Occipital lobe (tissue), 2 donors: ENCODE measurements around the gene KIFC1. TPM values are rescaled to one million over a fixed set of nuclear protein-coding genes. Genes with fewer than 3 reads are reported as not detected.
"Not testable (repeated sequence)": the region's sequence is repeated elsewhere in the genome, so short reads cannot be mapped to it uniquely, and the experiment has no call there.

ENCODE experiments used
- DNase-seq: peaks from one replicate; lab custom pipeline; 2025; lab: John Stamatoyannopoulos, UW
- total RNA-seq: library from RNA; depleted of rRNA; stranded (reverse); fragments of >200 nt; gene quantifications from one replicate; pipeline ENCODE4 v1.2.3, GENCODE V29; 2014

Gene KIFC1
- total RNA-seq = 3.6 TPM

- peak; percentile 100 for DNase-seq
These were observed at the start of gene KIFC1 for GRCh38 chr6:33391278-33391921. Gene KIFC1, plus strand, starts transcription at chr6:33391823. Its CDS starts 163 bp downstream, at chr6:33391986.

DNA sequence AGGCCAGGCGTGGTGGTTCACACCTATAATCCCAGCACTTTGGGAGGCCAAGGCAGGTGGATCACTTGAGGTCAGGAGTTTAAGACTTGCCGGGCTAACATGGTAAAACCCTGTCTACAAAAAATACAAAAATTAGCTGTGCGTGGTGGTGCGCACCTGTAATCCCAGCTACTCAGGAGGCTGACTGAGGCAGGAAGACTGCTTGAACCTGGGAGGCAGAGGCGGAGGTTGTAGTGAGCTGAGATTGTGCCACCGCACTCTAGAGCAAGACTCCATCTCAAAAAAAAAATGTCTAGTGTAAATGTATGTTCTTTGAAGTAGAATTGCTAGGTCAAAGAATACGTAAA, 48.0 kb upstream of the KIFC1 start:
- DNase-seq = not testable (repeated sequence)

DNA sequence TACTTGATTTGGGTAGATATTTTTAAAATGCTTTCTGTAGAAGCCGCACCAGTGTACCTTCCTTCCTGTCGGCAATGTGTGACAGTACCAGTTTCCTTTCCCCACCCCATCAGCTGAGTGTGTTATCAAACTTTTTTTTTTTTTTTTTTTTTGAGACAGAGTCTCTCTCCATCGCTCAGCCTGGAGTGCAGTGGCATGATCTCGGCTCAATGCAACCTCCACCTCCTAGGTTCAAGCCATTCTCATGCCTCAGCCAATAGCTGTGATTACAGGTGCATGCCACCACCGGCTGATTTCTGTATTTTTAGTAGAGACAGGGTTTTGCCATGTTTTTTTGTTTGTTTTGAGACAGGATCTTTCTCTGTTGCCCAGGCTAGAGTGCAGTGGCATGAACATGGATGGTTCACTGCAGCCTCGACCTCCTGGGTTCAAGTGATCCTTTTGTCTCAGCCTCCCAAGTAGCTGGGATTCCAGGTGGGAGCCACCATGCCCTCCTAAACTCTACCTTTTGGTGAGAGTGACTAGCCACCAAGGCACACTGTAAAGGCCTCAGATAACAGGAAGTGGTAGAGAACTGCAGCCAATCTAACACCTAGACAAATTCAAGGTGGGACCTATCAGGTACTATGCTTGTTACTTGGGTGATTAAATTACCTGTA, 47.5 kb upstream of the KIFC1 start:
- no peak for DNase-seq

DNA sequence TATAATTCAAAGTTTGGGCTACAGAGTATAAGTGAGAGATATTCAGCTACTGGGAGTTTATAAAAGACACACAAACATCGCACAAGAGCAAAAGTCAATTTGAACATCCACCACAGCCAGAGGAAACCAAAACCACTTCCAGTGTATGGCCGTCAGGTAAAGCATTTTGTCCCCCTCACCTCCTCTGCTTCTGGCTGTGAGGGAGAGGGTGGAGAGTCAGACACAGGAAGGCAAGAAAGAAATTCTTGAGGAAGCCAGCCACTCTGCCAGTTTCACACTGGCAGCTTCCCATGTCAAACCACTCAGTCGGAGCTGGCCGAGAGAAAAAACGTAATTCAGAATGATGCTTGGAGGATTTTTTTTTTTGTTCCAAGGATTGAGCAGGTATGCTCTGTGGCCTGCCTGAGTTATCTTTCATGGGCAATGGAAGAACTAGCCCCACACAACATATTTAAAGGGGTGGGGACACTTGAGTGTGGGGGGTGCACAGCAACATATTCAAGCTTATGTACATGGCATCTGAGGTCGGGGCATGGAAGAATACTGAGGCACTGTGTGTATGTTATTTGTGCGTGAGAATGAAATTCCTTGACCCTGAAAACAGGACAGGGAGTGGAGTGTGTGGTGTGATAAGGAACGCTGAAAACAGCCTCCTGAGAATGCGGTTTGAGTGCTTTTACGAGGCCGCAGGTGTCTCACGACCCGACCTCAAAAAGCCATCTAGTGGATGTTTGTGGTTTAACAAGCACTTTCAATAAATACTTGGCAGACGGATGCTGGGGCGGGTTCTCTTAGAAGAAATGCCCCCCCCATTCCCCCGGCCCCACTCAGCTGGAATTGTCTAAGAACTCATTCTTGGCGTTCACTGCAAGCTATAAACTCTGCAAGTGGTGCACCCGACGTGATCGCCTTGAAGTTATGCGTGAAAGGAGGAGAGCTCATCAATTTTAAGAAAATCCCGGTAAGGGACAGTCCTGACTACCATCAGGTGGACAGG, 46.6 kb upstream of the KIFC1 start:
- no peak for DNase-seq

- DNase-seq = not testable (repeated sequence)
These were observed 44.7 kb upstream of the KIFC1 start for GRCh38 chr6:33346972-33347371.

DNA sequence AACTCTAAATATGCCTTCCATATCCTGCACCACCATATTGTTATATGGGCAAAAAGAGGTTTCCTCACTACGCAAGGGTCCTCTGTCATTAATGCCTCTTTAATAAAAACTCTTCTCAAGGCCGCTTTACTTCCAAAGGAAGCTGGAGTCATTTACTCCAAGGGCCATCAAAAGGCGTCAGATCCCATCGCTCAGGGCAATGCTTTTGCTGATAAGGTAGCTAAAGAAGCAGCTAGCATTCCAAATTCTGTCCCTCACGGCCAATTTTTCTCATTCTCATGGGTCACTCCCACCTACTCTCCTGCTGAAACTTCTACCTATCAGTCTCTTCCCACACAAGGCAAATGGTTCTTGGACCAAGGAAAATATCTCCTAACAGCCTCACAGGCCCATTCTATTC, 43.8 kb upstream of the KIFC1 start:
- no peak for DNase-seq

- DNase-seq = not testable (repeated sequence)
These were observed 35.8 kb upstream of the KIFC1 start for GRCh38 chr6:33355860-33356259.

DNA sequence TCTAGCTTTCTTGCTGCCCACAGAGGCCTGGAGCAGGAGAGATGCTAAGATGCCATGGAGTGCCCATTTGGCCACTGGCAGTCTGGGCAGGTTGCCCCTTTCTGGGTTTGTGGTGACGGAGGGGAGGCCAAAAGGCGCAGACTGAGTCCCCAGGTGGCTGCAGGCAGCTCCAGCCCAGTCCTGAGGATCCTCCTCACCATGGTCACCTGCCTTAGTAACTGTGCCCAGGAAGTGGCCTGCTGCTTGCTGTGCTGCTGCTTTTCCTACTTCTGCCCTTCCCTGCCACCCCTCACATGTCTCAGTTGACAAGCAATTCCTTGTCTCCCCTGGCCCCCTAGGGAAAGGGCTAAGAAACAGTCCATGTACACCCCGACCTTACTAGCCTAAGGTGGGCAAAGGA, 35.3 kb upstream of the KIFC1 start:
- DNase-seq = no peak

- not testable (repeated sequence) for DNase-seq
These were observed 34.3 kb upstream of the KIFC1 start for GRCh38 chr6:33357160-33357871.

- DNase-seq = no peak
These were observed 32.3 kb upstream of the KIFC1 start for GRCh38 chr6:33359331-33359730.

DNA sequence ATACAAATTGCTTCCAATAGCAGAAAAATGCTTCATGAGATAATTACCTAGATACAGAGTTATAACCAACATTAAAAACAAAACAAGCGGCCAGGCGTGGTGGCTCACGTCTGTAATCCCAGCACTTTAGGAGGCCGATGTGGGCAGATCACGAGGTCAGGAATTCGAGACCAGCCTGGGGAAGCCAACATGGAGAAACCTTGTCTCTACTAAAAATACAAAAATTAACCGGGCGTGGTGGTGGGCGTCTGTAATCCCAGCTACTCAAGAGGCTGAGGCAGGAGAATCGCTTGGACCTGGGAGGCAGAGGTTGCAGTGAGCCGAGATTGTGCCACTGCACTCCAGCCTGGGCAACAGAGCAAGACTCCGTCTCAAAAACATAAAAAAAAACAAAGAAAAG, 28.1 kb upstream of the KIFC1 start:
- not testable (repeated sequence) for DNase-seq

DNA sequence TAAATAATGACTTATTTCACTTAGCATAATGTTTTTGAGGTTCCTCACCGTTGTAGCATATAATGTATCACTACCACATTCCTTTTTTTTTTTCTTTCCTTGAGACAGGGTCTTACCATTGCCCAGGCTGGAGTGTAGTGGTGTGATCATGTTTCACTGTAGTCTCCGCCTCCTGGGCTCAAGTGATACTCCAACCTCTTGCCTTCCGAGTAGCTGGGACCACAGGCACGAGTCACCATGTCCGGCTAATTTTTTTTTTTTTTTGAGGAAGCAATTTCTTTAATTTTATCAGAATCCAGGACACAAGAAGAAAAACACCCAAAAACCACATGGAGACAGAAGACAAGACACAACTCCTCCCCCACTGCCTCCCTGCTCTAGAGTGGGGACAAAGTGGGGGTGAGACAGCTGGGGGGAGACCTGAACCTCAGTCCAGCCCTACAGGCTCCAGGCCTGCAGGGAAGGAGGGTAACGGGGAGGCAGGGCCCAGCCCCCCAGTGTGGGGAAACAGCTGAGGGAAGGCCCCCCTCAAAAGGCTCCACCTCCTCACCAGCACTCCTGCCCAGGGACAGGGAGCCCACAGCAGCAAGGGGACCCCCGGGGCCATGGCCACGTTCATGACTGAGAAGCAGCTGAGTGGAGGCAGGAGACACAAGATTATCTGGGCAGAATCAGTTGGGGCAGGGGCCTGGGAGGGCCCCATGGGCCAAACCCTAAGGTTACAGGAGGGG, 27.0 kb upstream of the KIFC1 start:
- DNase-seq = not testable (repeated sequence)

GRCh38 chr6:33365206-33365971, 26.2 kb upstream of the KIFC1 start:
- not testable (repeated sequence) for DNase-seq

DNA sequence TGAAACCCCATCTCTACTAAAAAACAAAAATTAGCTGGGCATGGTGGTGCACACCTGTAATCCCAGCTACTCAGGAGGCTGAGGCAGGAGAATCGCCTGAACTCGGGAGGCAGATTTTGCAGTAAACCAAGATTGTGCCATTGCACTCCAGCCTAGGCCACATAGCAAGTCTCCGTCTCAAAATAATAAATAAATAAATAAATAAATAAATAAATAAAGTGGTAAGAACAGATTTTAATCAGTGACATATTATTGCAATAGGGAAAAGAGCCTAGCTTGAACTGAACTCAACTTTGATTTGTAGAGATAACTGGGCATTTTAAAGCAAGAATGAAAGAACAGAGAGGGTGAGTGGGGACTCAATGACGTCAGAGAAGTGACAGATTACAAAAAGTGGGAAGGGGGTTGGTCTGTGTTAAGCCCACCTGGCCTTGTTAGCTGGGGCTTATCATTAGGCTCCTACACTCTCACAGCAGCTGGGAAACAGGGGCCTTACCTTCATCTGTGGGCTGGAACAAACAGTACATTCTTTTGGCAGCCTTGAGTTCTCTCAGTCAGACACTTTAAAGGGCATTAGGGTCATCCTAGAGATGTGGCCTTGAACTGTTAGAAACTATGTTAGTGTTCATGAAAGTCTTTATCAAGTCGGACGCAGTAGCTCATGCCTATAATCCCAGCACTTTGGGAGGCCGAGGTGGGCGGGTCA, 24.5 kb upstream of the KIFC1 start:
- DNase-seq = no peak

GRCh38 chr6:33367715-33368025, 24.0 kb upstream of the KIFC1 start:
- not testable (repeated sequence) for DNase-seq

GRCh38 chr6:33371901-33372300, 19.7 kb upstream of the KIFC1 start:
- DNase-seq = not testable (repeated sequence)

DNA sequence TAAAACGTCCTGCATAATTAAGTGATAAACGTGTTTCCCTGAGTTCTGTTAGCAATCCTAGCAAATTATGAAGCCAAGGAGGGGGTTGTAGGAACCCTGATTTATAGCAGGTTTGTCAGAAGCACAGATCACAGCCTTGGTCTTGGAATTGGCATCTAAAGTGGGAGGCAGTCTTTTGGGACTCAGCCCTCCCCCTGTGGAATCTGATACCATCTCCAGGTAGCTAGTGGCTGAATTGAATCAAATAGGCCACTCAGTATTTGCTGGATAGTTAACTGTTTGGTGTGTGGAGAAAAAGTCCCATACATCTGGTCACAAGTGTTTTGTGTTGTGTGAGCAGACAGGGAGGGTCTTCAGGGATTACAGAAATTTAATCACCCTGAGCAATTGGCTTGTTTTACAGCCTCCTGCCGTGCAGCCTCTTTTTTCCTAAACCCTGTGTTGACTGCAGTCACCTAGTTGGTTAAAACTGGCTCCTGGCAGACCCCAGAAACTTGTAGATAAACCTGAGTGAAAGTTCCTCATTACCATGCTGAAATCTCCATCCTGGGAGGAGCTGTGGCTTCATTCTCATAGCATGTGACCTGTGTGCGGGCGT, 19.0 kb upstream of the KIFC1 start:
- DNase-seq = no peak

DNA sequence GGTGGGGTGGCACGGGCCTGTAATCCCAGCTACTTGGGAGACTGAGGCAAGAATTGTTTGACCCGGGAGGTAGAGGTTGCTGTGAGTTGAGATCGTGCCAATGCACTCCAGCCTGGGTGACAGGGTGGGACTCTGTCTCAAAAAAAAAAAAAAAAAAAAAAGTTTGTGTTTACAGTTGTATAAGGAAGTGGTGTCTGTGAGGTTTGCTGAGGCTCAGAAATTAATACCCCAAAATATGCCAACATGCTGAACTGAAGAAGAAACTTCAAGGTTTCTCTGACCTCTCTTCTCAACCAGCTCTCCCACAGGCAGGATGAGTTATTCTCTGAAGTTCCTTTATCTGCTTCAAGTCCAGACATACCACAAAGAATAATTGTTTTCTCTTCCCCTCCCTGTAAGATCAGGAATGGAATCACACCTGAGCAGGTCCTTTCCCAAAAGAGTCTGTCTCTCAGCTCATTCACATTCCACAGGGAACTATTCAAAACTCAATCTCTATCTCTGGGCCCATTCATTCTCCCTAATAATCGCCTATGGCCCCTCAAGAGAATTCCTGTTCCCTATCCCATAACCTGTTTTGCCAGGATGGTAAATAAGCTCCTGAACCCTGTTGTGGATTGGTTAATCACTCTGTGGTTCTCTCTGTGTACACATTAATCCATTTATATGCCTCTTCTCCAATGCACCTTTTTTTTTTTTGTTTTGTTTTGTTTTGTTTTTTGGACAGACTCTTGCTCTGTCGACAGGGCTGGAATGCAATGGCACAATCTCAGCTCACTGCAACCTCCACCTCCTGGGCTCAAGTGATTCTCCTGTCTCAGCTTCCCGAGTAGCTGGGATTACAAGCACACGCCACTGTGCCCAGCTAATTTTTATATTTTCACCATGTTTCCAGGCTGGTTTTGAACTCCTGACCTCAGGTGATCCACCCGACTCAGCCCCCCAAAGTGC, 17.4 kb upstream of the KIFC1 start:
- DNase-seq = no peak
